Activated T-helper 1 cell treated with anti-CD3 and anti-CD28 coated beads, Interleukin-2, amount 50 U/mL, for 16 hours (primary cell): ENCODE measurements around the gene FAM124A.

Experiments
- DNase-seq, 2 donors: peaks; one replicate each; pipeline ENCODE4 v3.0.0-alpha.2; 2020; ENCODE audit warnings: low read depth in 1 of 2, low spot score in 1 of 2

Gene FAM124A, protein sequence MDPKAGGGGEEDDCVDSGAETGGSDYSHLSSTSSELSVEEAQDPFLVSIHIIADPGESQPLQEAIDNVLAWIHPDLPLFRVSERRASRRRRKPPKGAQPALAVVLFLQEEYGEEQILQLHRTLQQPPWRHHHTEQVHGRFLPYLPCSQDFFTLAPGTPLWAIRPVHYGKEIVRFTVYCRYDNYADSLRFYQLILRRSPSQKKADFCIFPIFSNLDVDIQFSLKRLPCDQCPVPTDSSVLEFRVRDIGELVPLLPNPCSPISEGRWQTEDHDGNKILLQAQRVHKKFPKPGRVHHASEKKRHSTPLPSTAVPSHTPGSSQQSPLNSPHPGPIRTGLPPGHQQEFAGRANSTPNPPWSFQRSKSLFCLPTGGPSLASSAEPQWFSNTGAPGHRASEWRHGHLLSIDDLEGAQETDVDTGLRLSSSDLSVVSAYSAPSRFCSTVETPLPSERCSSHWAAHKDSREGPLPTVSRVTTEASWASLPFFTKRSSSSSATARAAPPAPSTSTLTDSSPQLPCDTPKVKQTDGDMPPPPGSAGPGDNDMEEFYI

GRCh38 chr13:51222037-51222685, at the start of gene FAM124A:
Gene FAM124A, plus strand, starts transcription at chr13:51222398. Its CDS starts 104 bp downstream, at chr13:51222502.
- DNase-seq, result peak in 1 of 2 donors; percentile 6

DNA sequence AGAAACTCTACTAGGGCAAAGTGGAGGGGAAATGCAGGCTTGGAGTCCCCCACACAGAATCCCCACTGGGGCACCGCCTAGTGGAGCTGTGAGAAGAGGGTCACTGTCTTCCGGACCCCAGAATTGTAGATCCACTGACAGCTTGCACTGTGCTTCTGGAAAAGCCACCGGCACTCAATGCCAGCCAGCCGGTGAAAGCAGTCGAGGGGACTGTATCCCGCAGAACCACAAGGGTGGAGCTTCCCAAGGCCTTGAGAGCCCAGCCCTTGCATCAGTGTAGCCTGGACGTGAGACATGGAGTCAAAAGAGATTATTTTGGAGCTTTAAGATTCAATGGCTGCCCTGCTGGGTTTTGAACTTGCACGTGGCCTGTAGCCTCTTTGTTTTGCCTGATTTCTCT, 47.2 kb upstream of the FAM124A start:
- no peak for DNase-seq

DNA sequence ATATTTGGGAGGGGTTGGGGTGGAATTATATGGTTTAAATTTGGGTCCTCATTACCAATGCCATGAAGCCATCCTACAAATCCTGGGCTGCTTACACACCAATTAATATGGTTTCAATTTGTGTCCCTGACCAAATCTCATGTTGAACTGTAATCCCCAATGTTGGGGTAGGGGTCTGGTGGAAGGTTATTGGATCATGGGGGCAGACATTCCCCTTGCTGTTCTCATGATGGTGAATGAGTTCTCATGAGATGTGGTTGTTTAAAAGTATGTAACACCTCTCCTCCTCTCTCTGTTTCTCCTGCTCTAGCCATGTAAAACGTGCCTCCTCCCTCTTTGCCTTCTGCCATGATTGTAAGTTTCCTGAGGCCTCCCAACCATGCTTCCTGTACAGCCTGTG, 46.6 kb upstream of the FAM124A start:
- DNase-seq, result no peak

DNA sequence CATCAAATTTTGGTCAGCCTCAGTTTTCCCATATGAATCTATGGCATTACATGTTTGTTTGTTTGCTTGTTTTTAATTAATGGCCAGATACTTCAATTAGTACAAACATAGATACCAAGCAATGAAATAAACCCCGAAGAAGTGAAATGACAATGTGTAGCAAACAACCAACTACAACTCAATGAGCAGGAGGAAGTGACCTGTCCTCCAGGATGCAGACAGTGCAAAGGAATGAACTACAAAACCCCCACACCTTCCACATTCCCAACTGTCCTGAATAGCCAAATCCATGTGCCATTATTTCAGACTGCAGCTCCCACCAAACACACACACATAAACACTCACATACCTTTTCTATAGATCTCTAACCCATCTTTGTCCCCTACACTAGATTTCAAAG, 45.0 kb upstream of the FAM124A start:
- DNase-seq, result no peak

DNA sequence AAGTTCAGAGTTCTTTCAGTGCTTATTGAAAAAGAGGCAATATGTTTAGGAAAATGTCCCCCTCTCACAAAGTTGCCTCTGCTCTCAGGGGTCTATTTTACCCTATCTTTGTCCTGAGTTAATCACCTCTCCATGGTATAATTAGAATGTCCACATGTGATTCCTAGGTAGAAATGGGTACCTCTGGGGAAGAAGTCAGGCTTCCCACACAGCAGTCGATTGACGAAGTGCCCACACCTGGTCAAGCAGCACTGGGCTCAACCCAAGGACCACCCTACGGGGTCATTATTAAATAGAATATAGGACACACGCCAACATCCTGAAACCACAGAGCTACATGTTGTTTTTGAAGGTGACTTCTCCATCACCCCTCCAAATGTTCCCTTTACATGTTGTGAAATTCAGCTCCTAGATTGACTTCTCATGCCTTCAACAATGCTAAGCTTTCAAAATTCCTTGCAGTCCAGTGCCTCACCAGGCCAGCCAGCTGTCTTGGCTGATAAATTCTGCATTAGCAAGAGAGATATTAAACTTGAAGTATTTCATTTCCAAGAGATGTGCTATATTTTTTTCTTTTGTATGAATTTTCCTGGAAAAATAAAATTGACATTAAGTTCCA, 43.6 kb upstream of the FAM124A start:
- DNase-seq, result no peak

DNA sequence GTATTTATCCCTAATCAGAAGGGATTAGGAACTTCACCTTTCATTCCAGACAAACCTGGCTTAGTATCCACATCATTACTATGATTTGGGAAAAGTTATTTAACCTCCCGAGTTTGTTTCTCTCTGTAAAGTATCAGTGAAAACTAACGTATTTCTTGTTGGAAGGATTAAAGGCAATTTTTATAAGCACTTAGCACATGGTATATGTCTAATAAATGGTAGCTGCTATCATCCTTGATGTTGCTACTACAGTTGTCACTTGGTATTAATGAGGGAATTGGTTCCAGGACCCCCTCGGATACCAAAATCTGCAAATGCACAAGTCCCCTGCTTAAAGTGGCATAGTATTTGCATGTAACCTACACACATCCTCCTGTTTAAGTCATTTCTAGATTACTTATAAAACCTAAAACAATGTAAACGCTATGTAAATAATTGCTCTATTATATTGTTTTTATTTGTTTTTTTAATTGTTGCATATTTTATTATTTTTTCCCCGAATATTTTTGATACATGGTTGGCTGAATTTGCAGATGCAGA, 42.7 kb upstream of the FAM124A start:
- DNase-seq, result no peak

DNA sequence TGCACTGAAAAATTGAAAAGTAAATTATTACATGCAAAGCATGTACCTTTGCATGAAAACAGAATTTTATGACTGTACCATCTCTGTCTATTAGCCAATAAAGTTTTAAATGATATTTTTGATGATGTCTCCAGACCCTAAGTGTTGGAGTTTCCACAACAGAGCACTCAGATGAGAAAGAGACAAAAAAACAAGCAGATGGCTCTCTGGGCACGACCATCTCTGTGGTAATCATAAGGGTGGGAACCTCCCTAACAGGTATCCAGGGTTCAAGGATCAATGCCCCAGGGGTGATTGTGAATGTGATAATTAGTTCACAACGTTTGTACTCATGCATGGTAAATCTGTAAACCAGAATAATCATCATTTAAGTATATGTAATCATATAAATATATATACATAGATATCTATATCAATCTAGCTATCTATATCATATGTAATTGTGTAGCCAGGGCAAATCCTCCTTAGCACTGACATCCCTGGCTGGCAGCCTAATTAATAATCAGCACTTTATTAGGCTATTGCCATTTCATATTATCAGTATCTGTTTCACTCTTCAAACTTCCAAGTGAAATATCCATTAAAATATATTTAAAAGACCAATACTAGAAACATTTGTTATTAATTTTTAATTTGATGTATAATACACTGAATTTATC, 41.2 kb upstream of the FAM124A start:
- DNase-seq, result no peak

DNA sequence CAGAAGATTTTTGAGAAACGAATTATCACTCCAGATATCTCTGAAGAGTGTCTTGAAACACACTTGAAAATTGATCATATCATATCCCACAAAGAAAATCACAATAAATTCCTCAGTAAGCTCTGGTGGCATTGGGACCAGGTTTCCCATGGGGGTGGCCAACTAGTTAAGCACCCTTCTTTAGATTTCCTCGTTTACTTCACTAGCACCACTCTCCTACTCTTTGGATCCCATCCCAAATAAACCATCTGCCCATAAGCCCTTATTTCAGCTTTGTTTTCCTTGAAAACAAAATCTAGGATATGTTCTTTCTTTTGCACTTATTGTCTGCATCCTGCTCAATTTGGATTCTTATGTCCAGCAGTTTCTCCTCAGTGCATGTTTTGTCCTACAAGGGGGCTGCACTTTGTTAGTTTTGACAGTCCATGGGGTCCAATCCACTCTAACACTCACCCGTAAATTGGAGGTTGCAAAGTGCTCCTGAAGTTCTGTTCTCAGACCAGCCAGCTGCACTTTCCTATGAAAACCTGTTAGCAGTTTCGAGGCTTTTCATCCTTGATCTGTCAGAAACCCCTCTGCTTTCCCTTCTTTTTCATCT, 40.3 kb upstream of the FAM124A start:
- no peak for DNase-seq

- DNase-seq, result no peak
Measured at GRCh38 chr13:51191743-51192142, 30.5 kb upstream of the FAM124A start.

- DNase-seq, result no peak
Measured at GRCh38 chr13:51192348-51192747, 29.9 kb upstream of the FAM124A start.

DNA sequence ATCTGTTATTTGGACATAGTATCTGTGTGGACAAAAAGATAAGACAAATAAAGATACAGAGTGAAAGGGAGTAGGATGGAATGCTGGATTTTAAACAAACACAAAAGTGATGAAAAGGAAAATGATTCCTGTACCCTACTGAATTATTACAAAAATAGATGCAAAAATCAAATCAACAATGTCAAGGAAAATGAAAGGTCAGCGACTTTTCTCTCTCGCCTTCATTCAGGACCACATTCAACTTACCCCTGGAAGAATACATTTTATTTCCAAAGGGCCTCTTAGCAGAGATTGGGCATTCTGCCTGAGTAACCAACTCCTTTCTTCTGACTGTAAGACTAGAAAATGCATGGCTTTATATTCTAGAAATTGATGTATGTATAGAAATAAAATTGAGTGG, 28.8 kb upstream of the FAM124A start:
- no peak for DNase-seq

DNA sequence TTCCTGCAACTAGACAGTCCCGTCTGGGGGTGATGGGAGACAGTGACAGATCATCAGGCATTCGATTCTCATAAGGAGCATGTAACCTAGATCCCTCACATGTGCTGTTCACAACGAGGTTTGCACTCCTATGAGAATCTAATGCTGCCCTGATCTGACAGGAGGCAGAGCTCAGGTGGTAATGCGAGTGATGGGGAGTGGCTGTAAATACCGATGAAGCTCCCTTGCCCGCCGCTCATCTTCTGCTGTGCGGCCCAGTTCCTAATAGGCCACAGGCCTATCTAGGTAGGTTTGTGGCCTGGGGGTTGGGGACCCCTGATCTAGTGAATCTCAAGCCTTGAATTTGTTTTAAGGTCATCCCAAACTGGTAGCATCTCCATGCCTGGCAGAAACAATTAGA, 27.3 kb upstream of the FAM124A start:
- DNase-seq, result no peak

DNA sequence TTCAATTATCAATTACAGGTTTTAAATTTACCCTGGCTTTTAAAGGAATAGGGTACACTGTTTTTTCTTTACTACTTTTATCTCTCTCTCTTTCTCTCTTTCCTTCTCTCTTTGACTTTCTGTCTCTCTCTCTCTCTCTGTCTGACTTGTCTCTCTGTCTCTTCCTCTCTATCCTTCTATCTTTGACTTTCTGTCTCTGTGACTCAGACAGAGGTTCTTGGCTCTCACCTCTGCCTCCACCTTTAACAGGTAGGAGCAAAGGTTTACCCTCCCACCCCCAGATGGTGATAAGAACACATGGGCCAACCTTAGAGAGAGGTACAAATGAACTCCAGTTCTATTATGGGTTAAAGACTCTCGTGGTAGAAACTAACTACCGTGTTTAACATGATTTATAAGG, 20.3 kb upstream of the FAM124A start:
- no peak for DNase-seq

GRCh38 chr13:51202477-51203046, 19.6 kb upstream of the FAM124A start:
- no peak for DNase-seq

- no peak for DNase-seq
Measured at GRCh38 chr13:51206584-51206983, 15.6 kb upstream of the FAM124A start.

GRCh38 chr13:51207881-51208280, 14.3 kb upstream of the FAM124A start:
- no peak for DNase-seq

GRCh38 chr13:51208716-51209115, 13.5 kb upstream of the FAM124A start:
- DNase-seq, result no peak

GRCh38 chr13:51211910-51212309, 10.3 kb upstream of the FAM124A start:
- DNase-seq, result no peak

- DNase-seq, result no peak
Measured at GRCh38 chr13:51212758-51213157, 9.4 kb upstream of the FAM124A start.

GRCh38 chr13:51213173-51213728, 8.9 kb upstream of the FAM124A start:
- no peak for DNase-seq
